ENCODE results near the gene KRT31. TPM values are rescaled to one million over a fixed set of nuclear protein-coding genes. Genes with fewer than 3 reads are reported as not detected.

The KRT31 gene
- total RNA-seq, 4 donors from 2014 or later = not detected

DNA sequence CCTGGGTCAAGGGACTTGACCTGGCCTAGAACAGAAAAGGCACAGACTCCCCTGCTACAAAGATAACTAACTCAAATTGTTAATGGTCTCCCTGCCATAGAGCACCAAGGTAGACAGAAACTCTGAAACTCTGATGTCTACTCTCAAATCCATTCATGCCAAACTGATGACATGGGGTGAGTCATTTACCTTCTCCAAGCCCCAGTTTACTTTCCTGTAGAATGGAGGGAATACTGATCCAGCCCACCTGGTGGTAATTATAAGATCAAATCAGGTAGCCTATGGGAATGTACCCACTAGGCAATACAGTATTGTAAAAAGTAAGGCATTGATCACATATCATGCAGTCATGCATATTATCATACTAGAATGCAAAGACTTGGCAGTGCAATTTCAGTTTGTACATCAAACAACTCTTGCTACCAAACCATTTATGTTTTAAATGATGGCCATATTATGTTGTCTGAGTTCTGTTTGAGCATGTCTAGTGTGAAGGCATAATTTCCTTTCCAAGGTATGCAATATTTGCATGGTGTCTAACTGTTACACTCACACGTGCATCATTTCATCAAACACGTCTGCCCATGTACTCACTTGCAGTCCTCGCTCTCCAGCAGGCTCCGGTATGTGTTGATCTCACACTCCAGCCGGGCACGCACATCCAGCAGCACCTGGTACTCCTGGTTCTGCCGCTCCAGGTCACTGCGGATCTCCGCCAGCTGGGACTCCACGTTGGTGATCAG, 3.0 kb downstream of the KRT31 start:
- TF ChIP-seq, protein P1, sequence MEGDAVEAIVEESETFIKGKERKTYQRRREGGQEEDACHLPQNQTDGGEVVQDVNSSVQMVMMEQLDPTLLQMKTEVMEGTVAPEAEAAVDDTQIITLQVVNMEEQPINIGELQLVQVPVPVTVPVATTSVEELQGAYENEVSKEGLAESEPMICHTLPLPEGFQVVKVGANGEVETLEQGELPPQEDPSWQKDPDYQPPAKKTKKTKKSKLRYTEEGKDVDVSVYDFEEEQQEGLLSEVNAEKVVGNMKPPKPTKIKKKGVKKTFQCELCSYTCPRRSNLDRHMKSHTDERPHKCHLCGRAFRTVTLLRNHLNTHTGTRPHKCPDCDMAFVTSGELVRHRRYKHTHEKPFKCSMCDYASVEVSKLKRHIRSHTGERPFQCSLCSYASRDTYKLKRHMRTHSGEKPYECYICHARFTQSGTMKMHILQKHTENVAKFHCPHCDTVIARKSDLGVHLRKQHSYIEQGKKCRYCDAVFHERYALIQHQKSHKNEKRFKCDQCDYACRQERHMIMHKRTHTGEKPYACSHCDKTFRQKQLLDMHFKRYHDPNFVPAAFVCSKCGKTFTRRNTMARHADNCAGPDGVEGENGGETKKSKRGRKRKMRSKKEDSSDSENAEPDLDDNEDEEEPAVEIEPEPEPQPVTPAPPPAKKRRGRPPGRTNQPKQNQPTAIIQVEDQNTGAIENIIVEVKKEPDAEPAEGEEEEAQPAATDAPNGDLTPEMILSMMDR (IDR thresholded peaks at IDR 0.05; ENCODE audit: low read depth) = no peak

DNA sequence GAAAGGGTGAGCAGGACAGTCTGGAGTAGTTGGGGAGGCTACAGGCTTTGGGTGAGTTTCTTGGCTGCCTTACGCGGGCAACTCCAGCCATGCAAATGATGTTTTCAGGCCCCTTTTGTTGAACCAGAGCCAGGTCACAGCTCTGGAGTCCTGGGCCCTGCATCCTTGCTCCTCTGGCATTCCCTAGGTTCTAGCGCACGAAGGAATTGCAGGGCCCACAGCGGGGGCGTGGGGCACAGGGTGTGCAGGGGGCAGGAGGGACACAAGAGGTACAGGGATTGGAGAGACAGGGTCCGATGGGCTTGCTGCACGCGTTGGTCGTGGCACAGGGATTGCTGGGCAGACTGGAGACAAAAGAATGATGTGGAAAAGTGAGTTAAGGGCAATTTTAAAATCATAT, 3.6 kb downstream of the KRT31 start:
- TF ChIP-seq, protein P1 (IDR thresholded peaks at IDR 0.05; ENCODE audit: low read depth) = no peak

DNA sequence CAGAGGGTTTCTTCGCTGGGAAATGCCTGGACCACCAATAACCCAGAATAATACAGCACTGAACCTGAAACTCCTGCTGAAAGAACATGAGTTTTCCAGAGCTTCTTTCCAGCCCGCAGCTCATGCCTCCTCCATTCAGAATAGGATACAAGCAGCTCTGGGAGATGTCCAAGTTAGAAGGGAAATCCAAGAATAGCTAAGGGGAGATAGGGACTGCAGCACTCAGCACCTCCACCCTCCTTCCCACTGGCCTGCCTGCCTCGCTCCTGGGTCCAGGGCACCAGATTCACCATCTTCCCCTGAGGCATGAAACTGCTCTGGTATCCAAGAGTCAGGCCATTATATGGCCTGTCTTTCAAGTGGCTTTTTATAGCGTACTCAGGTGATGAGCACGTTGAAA, 4.1 kb downstream of the KRT31 start:
- TF ChIP-seq, protein P1 (IDR thresholded peaks at IDR 0.05; ENCODE audit: low read depth) = no peak

DNA sequence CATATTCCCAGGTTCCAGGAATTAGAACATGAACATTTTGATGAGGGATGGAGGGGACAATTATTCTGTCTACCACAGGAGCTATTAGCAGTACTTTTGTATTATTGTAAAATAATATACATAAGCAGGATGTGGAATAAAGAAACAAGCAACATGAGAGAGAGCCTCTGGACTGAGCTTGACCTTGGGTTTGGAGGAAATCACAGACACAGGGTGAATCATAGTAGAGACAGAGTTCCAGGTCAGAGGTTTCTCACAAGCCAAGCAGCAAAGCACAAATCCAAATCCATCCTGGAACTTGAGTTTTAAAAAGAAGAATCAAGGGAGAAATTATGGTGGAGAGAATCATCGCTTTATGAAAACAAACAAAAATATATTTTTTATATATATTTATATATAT, 5.1 kb downstream of the KRT31 start:
- TF ChIP-seq, protein P1 (IDR thresholded peaks at IDR 0.05; ENCODE audit: low read depth) = no peak

DNA sequence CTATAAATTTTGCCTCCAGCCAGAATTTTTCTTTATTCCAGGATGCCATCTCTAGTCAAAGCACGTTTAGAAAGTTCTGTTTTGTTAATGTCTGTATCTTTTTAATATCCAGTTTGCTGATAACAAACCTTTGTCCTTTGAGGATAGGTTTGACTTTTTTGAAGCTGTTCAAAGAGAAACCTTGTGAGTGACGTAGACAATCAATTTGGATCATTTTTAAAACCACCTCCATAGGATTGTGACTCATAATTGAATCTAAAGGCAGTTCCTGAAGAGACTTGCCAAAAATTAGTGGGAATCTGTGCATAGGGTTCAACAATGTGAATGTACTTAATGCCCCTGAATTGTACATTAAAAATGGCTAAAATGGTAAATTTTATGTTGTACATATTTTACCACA, 5.9 kb downstream of the KRT31 start:
- TF ChIP-seq, protein P1 (IDR thresholded peaks at IDR 0.05; ENCODE audit: low read depth) = no peak

DNA sequence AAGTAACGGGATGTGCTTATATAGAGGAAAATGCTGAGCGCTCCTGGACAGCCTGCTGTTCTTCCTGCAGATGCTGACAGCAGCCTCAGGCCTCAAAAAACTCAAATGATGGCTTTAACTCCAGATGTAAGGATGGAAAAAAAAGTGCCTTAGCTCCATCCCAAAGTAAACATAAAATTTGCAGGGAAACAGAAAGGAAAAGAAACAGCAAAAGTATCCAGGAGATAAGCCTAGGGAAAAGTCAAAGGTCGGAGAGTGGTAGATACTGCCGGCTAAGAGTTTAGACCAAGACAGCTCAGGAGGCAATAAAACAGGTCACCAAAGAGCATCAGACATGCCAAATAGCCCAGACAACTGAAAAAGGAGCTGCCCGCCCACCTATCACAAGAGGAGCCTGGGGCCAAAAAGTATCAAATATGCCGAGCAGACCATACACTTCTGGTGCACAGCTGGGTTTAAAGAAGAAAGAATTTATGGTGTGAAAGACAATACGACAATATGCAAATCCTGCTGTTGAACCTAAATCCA, 6.9 kb downstream of the KRT31 start:
- TF ChIP-seq, protein P1 (IDR thresholded peaks at IDR 0.05; ENCODE audit: low read depth) = no peak

DNA sequence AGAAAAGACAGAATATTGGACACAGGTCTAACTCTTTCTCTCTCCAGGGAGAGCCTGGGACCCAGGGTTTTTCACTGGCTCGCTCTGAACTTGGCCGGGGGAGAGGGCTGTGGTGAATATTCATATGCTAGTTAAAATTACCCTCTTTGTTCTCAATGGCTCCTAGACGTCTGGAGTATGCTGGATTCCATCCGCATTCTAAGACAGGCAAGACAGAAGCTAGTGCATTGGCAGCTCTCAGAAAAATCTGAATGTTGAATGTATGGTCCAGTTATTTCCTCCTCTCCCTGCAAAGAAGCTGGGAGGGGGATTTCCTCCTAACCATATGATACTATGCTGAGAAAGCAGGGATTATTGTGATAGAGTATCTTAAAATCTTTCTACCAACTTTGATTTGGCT, 9.7 kb downstream of the KRT31 start:
- TF ChIP-seq, protein P1 (IDR thresholded peaks at IDR 0.05; ENCODE audit: low read depth) = no peak

Measured in subcutaneous adipose tissue (tissue), 4 donors.